HTR-8/SVneo (cell line): ENCODE measurements around the gene WBP4.
"Not testable (repeated sequence)": the region's sequence is repeated elsewhere in the genome, so short reads cannot be mapped to it uniquely, and the experiment has no call there.

Experiments
- DNase-seq: peaks from one replicate; pipeline ENCODE4 v3.0.0; 2011; ENCODE audit warnings: low spot score, mixed read lengths; ENCODE audit not compliant: insufficient read length
- FAIRE-seq: peaks from 2 replicates; lab custom pipeline; 2011; peaks lifted over from hg19 to GRCh38; lab: Jason Lieb, UNC

WBP4 gene

DNA sequence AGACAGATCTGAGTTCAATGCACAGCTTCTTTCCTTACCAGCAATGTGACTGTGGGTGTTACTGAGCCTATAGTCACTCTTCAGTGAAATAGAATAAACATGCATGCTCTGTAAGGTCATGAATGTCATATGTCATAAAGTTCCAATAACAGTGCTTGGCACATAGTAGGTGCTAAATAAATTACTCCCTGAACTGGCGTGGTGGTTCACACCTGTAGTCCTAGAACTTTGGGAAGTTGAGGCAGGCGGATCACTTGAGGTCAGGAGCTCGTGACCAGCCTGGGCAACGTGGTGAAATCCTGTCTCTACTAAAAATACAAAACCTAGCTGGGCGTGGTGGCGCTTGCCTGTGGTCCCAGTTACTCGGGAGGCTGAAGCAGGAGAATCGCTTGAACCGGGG lies 13.2 kb downstream of the WBP4 start:
- FAIRE-seq (no peak), DNase-seq (no peak)

DNA sequence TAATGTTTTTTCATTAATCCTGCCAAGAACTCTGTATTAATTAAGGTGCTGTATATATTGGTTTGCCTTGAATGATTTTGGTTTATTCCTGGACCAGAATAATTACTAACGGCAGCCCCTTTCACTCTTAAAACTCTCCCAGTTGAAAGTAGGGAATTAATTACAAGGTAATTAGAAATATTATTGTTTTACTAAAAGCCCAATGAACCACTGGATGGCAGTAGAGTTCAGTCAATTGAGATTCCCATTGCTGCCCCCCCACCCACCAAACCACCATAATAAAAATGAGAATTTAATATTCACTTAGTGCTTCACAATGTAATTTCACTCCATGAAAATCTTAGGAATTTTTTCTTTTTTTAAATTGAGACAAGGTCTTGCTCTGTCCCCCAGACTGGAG lies 13.7 kb downstream of the WBP4 start:
- FAIRE-seq (no peak), DNase-seq (peak; percentile 13)

- DNase-seq = no peak
- FAIRE-seq = no peak
These were observed 14.2 kb downstream of the WBP4 start for GRCh38 chr13:41075485-41075884.

- FAIRE-seq = no peak
- no peak for DNase-seq
These were observed 16.2 kb downstream of the WBP4 start for GRCh38 chr13:41077475-41077874.

DNA sequence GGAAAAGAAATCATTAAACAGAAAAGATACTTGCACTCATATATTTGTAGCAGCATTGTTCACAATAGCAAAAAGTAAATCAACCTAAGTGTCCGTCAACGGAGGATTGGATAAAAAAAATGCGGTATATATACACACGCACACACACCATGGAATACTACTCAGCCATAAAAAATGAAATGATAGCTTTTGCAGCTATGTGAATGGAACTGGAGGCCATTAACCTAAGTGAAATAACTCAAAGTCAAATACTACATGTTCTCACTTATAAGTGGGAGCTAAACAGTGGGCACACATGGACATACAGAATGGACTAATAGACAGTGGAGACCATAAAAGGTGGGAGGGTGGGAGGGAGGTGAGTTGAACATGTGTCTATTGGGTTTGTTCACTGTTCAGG lies 18.4 kb downstream of the WBP4 start:
- FAIRE-seq = no peak
- no peak for DNase-seq

- FAIRE-seq (no peak), DNase-seq (no peak)
These were observed 24.8 kb downstream of the WBP4 start for GRCh38 chr13:41085961-41086585.

DNA sequence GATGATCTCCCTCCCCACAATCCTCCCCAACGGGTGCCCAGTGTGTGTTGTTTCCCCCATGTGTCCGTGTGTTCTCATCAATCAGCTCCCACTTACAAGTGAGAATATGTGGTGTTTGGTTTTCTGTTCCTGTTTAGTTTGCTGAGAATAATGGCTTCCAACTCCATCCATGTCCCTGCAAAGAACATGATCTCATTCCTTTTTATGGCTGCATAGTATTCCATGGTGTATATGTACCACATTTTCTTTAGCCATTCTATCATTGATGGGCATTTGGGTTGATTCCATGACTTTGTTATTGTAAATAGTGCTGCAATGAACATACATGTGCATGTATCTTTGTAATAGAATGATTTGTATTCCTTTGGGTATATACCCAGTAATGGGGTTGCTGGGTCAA lies 34.4 kb downstream of the WBP4 start:
- DNase-seq, FAIRE-seq: not testable (repeated sequence)

GRCh38 chr13:41098761-41099160 lies 37.5 kb downstream of the WBP4 start:
- no peak for FAIRE-seq
- no peak for DNase-seq

DNA sequence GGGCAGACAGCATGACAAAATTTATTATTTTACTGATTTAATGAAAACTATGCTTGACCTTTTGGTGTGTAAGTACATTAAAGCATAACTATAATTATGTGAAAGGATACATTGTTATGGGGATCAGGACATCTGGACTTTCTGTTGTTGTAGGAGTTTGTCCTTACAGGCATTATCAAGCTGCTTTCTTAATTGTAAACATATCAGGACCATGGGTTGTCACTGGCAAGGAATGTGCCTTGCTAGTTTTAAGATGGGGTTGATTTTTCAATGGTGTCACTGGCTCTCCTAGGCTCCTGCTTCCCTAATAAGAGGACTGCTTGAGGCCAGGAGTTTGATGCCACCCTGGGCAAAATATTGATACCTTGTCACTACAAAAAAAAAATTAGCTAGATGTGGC lies 38.7 kb downstream of the WBP4 start:
- no peak for FAIRE-seq
- DNase-seq = no peak

- no peak for DNase-seq
- FAIRE-seq = no peak
These were observed 45.8 kb downstream of the WBP4 start for GRCh38 chr13:41107104-41107571.

GRCh38 chr13:41107584-41108014 lies 46.3 kb downstream of the WBP4 start:
- FAIRE-seq = no peak
- no peak for DNase-seq

- FAIRE-seq = no peak
- DNase-seq = no peak
These were observed 50.1 kb downstream of the WBP4 start for GRCh38 chr13:41111454-41111853.

GRCh38 chr13:41117869-41118268 lies 56.6 kb downstream of the WBP4 start:
- DNase-seq = no peak
- FAIRE-seq = no peak

- DNase-seq (no peak), FAIRE-seq (no peak)
These were observed 61.5 kb downstream of the WBP4 start for GRCh38 chr13:41122838-41123237.

- FAIRE-seq (no peak), DNase-seq (no peak)
These were observed 66.4 kb downstream of the WBP4 start for GRCh38 chr13:41127701-41128100.

DNA sequence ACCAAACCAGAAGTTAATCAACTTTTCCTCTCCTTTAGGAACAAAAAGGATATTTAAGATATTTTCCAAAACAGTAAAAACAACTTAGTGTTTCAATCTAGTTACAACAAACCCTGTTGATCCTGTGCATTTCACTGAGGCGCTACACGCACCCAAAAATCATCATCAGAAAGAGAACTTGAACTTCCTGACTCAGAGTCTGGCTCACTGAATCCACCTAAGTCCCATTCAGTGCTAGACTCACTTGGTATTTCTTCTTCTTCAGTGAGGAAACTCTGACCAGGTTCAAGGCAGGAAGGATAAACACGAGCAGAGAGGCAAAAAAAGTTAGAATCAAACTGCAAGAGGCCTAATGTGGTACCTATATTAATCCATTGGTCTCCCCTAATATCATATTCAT lies 69.0 kb downstream of the WBP4 start:
- DNase-seq (no peak), FAIRE-seq (no peak)

DNA sequence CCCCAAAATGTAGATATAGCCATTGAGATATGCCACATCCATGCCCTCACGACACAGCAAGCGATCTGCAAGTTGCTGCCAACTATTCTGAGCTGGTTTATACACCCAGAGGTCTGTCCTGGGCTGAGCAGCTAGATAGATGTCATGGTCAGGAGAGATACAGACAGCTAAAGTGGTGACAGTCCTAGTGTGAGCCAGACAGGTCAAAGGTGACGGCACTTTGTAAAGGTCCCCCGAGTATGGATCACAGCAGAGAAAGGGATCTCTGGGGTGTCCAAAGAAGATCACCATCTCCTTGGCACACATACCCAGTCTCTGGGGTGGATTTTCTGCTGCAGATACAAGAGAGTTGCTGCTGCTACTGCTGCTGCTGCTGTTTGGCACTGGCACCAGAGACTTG lies 69.9 kb downstream of the WBP4 start:
- not testable (repeated sequence) for DNase-seq, FAIRE-seq

DNA sequence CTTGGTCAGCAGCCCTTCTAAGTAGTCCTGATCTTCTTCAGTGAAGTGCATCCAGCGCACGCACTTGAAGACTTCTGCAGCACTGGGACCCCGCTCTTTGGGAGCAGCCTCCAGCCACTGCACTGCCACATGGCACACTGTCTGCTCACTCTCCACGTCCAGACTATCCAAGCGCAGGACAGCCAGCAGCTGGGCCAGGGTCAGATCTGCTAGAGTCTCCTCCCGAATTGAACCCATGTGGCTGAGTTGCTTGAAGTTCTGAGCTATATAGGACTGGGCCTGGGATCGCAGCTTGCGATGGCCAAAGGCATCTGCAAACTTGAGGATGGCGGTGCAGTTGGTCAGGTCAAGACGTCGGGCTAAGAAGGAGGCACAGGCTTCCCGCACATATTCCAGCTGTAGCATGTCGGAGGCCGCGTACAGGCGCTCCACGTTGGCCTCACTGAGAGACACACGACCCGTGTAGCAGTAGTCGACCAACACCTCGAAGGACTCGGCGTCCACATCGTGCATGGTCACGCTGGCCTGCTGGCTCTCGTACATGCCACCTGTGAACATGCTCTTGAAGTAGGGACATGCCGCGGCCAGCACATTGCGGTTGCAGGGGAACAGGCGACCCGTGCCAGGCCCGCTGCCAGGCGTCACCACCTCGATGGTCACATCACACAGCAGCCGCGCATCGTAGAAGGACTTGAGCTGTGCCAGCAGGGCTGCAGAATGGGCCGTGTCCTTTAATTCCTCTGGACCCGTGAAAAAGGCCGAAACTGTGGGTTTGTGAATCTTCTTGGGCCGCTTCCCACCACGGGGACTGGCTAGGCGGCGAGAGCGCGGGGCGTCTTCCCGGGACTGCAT lies 70.6 kb downstream of the WBP4 start:
- FAIRE-seq = peak; percentile 40
- DNase-seq = not testable (repeated sequence)

- DNase-seq (peak; percentile 79), FAIRE-seq (peak; percentile 20)
These were observed 71.3 kb downstream of the WBP4 start, which contains the start of gene KBTBD6 for GRCh38 chr13:41132512-41133152. Gene KBTBD6, minus strand, starts transcription at chr13:41132802. Its CDS starts 291 bp downstream, at chr13:41132511.
